GM18867 (cell line): ENCODE data around the gene NYAP2.

Experiments
- ATAC-seq: cut with Tn5 transposase; IDR thresholded peaks from one replicate; pipeline ENCODE4 v1.9.1; 2021; ENCODE audit warnings: mild to moderate bottlenecking, moderate library complexity; ENCODE audit not compliant: unreplicated experiment

NYAP2 gene

DNA sequence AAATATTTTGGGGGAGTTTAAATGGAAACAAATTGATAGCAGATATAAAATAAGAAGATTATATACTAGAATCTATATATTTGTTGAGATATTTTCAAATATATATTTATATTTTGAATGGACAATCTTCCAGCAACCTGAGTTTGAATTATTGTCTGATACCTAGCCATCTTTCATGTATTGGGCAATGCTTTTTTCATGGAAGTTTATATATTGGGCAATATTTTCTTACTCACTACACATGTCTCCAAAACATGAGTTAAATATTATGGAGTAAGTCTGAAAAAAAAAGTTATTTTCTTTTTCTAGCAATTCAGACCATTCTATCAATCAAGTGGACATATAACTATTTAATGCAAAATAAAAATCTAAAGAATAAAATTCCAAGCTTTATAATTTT lies 295.2 kb downstream of the NYAP2 start:
- no peak for ATAC-seq

- no peak for ATAC-seq
Observed at GRCh38 chr2:225697936-225698335, 298.4 kb downstream of the NYAP2 start.
